Putamen (tissue), 1 donor: Measurements from ENCODE around the gene YKT6.
A peak's percentile ranks its signal among the peaks of the same experiment; 100 is the strongest.
"Not testable (repeated sequence)": the region's sequence is repeated elsewhere in the genome, so short reads cannot be mapped to it uniquely, and the experiment has no call there.

Experiments
- DNase-seq: peaks from one replicate; pipeline ENCODE4 v3.0.0-alpha.2; 2016; ENCODE audit warnings: low spot score

YKT6 gene

GRCh38 chr7:44172803-44173424, 27.9 kb upstream of the YKT6 start:
- DNase-seq: no peak

- DNase-seq: no peak
These were observed 26.7 kb upstream of the YKT6 start for GRCh38 chr7:44173911-44174693.

GRCh38 chr7:44174694-44174948, 26.2 kb upstream of the YKT6 start:
- not testable (repeated sequence) for DNase-seq

- no peak for DNase-seq
These were observed 25.0 kb upstream of the YKT6 start for GRCh38 chr7:44175730-44176129.

DNA sequence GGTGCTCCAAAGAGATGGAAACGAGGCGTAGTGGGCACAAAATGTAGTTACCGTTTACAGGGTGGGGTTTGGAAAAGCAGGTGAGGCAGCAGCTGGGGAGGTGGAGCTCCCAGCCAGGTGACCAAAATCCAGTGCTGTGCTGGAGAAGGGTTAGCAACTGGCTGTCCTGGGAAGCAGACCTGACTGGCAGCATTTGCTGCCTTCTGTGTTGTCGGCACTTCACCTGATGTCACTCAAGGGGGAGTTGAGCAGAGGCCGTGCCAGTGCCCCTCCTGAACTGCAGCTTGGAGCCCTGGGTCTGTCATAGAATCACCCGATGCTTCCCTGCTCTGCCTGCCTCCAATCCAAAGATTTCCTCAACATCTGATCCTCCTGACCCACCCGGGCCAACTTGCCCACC, 24.3 kb upstream of the YKT6 start:
- no peak for DNase-seq

DNA sequence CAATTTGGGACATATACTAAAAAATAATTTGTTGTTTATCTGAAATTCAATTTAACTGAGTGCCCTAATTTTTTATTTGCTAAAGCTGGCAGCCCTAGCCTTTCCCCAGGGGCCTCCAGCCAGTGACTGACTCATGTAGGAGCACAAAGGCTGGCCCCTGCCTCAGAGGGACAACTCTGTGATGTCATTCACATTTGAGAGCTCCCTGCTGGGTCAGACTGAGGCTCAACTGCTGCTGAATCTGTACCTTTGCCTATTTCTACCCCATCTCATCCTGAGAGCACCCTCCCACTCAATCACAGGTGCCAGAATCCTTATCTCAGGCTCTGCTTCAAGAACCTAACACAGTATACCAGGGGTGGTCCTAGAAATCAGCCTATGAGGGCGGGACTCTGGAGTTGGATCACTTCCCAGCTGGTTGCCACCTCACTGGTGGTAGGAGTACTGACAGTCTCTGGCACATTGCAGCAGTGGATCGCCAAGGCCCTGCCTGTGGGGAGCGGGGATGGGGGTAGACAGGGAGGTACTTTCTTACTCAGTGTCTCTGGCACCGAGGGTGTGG, 23.1 kb upstream of the YKT6 start:
- DNase-seq: peak; percentile 17

- DNase-seq: no peak
These were observed 20.1 kb upstream of the YKT6 start for GRCh38 chr7:44180631-44181030.

DNA sequence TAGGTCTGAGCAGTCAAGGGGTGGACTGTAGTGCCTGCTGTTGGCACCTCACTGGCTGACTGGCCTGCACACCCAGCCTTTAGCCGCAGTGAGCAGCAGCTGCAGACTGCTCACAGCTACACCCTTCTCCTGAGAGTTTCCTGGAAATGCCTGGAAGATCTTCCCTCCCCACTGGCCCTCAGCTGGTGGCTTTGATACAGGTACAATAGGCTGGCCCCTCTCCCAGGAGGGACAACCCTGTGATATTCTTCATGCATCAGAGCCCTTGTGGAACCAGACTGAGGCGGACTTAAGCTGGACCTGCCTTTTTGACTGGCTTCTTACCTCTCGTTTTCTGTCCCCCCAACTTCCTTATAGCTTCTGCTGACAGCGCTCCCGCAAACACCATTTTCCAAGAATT, 18.0 kb upstream of the YKT6 start:
- no peak for DNase-seq

GRCh38 chr7:44183386-44183785, 17.4 kb upstream of the YKT6 start:
- no peak for DNase-seq

DNA sequence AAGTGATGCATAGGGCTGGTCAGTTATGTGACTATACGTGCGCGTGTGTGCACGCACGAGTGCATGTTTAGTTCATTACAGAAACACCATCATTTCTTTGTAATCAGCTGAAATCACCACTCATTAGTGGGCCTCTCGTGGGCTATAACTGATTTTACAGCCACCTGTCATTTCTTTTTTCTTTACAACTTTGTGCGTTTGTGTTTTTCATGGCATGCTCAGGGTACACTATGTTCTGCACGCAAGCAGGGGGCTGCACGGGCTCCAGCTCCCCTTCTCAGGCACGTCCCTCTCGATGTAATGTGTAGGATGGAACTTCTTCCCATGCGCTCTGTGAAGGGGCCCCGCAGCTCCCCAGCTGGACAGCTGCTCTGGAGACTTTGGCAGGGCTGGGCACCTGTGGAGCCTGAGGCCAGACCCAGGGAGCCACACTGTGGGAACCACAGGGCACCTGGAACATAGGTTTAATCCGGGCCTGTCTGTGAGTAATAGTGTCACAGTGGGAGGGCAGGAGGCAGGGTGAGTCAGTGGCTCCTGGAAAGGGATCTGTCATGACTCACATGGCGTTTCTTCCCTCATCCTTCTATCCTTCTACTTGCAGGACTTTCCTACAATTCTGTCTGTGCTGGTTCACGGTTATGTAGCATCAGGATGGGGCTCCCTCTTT, 16.4 kb upstream of the YKT6 start:
- DNase-seq: no peak

- no peak for DNase-seq
These were observed 15.8 kb upstream of the YKT6 start for GRCh38 chr7:44184873-44185446.

DNA sequence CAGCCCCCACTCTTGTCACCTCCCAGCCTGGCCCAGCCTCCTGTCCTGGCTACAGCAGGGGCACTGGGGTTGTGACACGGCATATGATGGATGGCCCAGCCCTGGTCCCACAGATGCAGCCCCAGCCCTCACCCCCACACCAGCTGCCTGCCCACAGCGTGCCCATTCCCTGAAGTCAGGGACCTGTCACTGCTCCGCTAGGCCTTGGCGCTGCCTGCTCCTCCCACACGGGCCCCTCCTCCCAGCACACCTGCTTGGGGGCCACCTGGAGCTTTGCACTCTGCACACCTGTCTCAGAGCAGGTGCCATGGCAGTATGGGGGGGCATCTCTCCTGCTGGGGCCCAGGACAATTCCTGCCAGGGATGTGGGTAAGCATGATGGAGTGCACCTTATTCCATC, 15.0 kb upstream of the YKT6 start:
- no peak for DNase-seq

GRCh38 chr7:44186736-44187135, 14.0 kb upstream of the YKT6 start:
- no peak for DNase-seq

DNA sequence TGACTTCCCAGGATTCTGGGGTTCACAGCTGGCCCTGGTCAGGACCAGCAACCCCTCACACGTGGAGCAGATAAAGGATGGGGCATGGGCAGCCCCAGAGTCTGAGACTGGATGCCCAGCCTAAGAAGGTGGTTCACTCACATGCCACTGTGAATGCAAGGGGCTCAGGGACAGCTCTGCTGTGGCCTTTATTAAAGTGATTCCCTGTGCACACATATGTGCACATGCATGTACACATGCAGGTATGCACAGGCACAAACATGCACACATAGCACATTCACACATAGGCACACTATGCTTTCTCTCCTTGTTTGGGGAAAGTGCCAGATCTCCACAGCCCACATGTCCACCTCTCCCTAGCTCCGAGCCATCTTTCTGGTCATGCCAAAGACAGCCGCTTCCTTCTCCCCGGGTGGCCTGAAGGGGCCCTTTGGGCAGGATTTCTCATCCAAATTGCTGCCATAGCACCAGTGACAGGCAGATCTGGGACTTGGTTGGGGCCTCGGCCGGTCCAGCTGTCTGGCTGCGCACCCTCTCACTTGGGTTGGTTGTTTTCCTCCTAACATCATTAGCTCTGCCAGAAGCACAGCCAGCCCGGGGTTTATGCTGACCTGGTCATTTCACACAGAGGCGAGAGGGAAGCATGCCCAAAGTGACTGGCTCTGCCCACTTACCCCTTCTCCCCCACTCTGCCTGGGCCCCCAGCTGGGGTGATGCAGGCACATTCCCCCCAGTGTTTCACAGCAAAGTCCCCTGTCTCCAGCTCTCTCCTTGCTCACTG, 13.0 kb upstream of the YKT6 start:
- no peak for DNase-seq

- DNase-seq: no peak
These were observed 12.1 kb upstream of the YKT6 start for GRCh38 chr7:44188480-44189225.

GRCh38 chr7:44189286-44189992, 11.3 kb upstream of the YKT6 start, which contains the start of gene GCK:
TSS of gene GCK (minus strand) at chr7:44189439. CDS start at chr7:44188953, 486 bp downstream.
- no peak for DNase-seq

GRCh38 chr7:44189993-44190872, 10.5 kb upstream of the YKT6 start:
- DNase-seq: no peak

DNA sequence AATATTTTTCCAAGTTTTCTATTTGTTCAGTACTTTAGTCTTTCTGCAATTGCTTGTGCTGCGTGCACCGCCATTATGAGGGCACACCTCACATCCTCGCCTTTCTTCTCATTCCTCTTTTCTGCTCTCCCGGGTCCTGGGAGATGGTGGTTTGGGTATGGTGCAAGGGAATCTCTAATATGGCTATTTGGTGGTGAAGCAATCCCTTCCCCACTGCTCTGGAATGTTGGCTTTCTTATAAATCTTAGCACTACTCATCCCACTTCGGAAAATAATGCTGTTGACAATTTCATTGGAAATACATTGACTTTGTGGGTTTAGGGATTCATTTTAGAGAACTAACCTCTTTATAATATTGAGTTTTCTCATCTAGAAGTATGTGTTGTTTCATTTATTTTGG, 9.6 kb upstream of the YKT6 start:
- DNase-seq: no peak

- no peak for DNase-seq
These were observed 7.6 kb upstream of the YKT6 start for GRCh38 chr7:44193011-44193802.
